GM12864 (cell line): Measurements from ENCODE around the gene MYO6.

ENCODE experiments used
- DNase-seq: peaks from one replicate; pipeline ENCODE4 v3.0.0-alpha.2; 2011; ENCODE audit warnings: low read depth
- H3K4me3 ChIP-seq: 2 replicates; pipeline ENCODE4 v1.5.1; 2011; ENCODE audit warnings: mild to moderate bottlenecking, low read depth, low read length, control low read depth
- TF ChIP-seq, protein P1 (sequence below): IDR thresholded peaks from 2 replicates; pipeline ENCODE4 v1.5.1; 2011; ENCODE audit warnings: low read depth, mild to moderate bottlenecking, moderate library complexity, low read length, control low read depth, inconsistent platforms; ENCODE audit errors: missing control alignments

The MYO6 gene

DNA sequence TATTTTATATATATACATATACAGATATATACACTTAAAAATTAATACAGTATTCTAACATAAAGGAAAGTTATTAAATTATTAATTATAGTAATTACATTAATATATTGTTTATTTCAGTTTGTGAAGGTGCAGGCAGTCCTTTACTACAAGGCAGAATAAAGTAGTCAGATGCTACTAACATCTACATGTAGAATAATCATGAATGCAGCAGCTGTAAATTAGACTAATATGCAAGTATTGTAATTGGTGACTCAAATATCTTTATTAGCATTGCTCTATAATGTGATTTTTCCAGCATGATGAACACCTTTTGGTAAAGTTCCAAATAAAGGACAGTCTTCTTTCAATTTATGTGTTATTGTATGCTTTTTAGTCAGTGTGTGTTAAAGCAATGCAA, 17.3 kb downstream of the MYO6 start:
- DNase-seq: no peak
- TF ChIP-seq, protein P1, sequence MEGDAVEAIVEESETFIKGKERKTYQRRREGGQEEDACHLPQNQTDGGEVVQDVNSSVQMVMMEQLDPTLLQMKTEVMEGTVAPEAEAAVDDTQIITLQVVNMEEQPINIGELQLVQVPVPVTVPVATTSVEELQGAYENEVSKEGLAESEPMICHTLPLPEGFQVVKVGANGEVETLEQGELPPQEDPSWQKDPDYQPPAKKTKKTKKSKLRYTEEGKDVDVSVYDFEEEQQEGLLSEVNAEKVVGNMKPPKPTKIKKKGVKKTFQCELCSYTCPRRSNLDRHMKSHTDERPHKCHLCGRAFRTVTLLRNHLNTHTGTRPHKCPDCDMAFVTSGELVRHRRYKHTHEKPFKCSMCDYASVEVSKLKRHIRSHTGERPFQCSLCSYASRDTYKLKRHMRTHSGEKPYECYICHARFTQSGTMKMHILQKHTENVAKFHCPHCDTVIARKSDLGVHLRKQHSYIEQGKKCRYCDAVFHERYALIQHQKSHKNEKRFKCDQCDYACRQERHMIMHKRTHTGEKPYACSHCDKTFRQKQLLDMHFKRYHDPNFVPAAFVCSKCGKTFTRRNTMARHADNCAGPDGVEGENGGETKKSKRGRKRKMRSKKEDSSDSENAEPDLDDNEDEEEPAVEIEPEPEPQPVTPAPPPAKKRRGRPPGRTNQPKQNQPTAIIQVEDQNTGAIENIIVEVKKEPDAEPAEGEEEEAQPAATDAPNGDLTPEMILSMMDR: no peak
- H3K4me3 ChIP-seq: no peak overlapping the region

DNA sequence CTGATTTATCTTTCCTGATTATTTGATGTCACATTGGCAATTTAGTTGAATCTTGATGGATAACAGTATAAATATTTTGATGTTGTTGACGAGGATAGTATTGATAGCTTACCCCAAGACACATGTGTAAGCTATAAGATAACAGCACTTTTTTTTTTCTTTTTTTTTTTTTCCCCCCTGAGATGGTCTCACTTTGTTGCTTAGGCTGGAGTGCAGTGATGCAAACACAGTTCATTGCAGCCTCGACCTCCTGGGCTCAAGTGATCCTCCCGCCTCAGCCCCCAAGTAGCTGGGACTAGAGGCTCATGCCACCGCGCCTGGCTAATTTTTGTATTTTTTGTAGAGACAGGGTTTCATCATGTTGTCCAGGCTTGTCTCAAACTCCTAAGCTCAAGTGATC, 21.8 kb downstream of the MYO6 start:
- H3K4me3 ChIP-seq: no peak overlapping the region
- TF ChIP-seq, protein P1: no peak
- DNase-seq: no peak

DNA sequence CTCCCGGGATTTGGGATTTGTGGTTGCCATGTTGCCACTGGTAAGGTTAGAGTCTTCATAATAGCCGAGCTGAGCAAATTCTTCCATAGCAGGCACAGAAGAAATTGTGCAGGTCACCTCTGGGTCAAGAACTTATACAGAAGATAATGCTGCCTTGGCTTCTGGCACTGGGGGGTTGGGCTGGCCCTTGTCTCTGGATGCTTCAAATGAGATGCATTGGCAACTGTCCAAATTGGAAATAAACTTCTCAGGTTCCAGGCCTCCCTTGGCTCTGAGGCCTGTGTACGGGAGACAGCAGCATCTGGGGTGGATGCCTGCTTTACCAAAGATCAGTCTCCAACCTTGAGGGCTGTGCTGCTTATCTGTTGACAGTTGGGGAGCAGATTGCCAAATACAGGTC, 26.2 kb downstream of the MYO6 start:
- DNase-seq: no peak

DNA sequence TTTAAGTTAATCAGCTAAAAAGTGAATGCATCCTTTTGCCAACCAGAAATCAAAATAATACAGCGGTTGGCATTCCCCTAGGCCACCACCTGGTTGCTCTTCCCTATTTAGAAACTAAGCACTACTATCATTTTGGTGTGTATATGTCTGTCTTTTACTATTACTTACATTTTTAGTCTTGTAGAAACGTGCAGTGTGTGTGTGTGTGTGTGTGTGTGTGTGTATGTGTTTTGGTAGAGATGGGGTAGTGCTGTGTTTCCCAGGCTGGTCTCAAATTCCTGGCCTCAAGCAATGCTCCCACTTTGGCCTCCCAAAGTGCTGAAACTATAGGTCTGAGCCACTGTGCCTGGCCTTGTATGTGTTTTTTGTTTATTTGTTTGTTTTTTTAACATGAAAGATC, 27.4 kb downstream of the MYO6 start:
- DNase-seq: no peak
- TF ChIP-seq, protein P1: no peak
- H3K4me3 ChIP-seq: no peak overlapping the region

More for the DNA sequence above, 26.2 kb downstream of the MYO6 start:
- H3K4me3 ChIP-seq: no peak overlapping the region
- TF ChIP-seq, protein P1: no peak

DNA sequence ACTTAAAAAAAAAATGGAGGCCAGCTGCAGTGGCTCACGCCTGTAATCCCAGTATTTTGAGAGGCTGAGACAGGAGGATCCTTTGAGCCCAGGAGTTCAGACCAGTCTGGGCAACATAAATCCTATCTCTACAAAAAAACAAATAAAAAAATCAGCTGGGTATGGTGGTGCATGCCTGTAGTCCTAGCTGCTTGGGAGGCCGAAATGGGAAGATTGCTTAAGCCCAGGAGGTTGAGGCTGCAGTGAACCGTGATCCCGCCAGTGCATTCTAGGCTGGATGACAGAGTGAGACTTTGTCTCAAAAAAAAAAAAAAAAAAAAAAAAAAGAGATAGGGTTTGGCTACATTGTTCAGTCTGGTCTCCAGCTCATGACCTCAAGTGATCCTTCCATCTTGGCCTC, 29.7 kb downstream of the MYO6 start:
- H3K4me3 ChIP-seq: no peak overlapping the region
- TF ChIP-seq, protein P1: no peak
- no peak for DNase-seq

DNA sequence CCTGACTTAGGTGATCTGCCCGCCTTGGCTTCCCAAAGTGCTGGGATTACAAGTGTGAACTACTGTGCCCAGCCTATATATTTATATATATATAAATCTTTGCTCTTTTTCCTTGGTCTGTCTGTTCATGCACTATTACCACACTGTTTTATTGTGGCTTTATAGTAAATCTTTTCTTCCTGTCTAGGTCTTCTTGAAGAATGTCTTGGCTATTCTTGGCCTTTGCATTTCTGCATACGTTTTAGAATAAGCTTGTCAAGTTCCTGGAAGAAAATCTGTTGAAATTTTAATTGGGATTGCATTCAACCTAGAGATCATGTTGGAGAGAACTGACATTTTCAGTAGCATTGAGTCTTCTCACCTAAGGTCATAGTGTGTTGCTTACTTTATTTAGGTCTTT, 37.1 kb downstream of the MYO6 start:
- no peak overlapping the region for H3K4me3 ChIP-seq
- no peak for DNase-seq
- TF ChIP-seq, protein P1: no peak

DNA sequence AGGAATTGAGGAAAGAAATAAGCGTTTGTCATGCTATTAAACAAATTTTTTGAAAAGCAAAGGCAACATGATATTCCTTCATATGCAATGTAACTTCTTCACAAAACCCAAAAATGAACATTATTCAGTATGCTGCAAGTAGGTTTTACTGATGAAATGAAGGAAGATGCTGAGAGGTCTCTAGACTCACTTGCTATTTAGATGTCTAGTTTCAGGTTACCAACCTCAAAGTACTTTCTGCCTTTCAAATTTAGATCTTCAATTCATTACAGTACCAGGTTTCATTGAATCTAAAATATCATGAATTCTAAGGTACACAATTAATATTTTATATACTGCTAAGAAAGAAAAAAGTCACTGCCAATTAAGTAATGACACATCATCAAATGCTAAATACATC, 39.9 kb downstream of the MYO6 start:
- TF ChIP-seq, protein P1: no peak
- no peak for DNase-seq
- H3K4me3 ChIP-seq: no peak overlapping the region
